GM15510 (cell line): ENCODE measurements around the gene MYH8.

ENCODE experiments used
- POLR2A ChIP-seq: IDR thresholded peaks from 3 replicates; pipeline ENCODE4 v1.6.1; 2011; ENCODE audit warnings: borderline replicate concordance; ENCODE audit not compliant: insufficient read length; ENCODE audit errors: extremely low read depth

The MYH8 gene

DNA sequence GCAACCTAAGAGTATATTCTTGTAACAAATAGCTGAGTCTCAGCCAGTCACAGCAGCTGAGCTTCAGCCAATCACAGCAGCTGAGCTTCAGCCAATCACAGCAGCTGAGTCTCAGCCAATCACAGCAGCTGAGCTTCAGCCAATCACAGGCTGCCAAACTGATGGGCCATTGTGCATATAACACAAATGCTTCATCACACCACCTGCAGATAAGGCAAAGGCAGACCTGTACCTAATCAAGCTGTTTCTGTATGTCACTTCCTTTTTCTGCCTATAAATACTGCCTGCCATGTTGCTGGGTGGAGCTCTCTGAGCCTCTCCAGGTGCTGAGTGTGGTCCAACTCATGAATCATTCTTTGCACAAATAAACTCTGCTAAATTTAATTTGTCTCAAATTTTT lies 68.9 kb downstream of the MYH8 start:
- no peak for TF ChIP-seq POLR2A

DNA sequence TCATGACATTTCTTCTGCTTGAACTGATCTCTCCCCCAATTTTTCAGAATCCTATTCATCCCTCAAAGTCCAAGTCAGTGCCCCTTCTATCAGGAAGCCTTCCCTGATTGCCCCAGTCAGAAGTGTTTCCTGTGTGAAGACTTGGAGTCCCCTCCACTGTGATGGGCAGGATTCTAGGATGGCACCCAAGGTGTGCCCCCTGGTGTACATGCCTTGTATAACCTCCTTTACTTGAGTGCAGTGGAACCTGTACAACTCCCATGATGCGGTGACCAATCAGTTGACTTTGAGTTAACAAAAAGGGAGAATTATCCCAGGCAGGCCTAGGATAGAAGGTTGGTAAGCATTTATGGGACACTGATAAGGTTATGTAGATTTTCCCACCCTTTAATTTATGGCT lies 72.3 kb downstream of the MYH8 start:
- TF ChIP-seq POLR2A: no peak

DNA sequence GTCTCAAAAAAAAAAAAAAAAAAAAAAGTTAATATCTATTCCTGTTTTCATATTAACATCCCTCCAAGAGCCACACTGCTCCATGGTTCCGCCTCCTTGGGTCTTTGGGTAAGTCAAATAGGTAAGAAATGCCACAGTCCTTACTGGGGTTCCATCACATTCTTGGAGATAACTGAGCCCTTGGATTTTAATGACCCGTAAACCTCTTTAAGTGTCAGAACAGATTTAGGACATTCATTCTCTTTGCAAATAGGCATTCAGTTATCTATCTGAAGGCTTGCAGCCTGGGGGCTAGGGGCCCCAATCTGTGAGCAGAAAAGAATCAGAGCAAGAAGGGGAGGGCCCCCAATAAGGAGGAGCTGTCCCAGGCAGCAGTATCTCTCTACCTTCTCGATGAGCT lies 76.9 kb downstream of the MYH8 start:
- TF ChIP-seq POLR2A: no peak
